HepG2 (cell line): ENCODE data around the gene CCT3. TPM values are rescaled to one million over a fixed set of nuclear protein-coding genes. Genes with fewer than 3 reads are reported as not detected.

ENCODE experiments used
- AHR ChIP-seq: IDR thresholded peaks from 2 replicates; pipeline ENCODE4 v1.6.1; 2018; ENCODE audit warnings: missing genetic modification reagents, missing compliant biosample characterization
- ATF6 ChIP-seq: sonication (generic); formaldehyde crosslinking; conservative IDR thresholded peaks from 2 replicates; pipeline ENCODE4 v1.4.0; 2020; ENCODE audit warnings: missing genetic modification reagents
- FUBP1 ChIP-seq: sonication (generic); formaldehyde crosslinking; IDR thresholded peaks from 2 replicates; pipeline ENCODE4 v1.5.1; 2020; ENCODE audit warnings: missing genetic modification reagents, mild to moderate bottlenecking, borderline replicate concordance
- GRHL1 ChIP-seq: sonication (generic); formaldehyde crosslinking; conservative IDR thresholded peaks from 2 replicates; pipeline ENCODE4 v1.8.0; 2022; ENCODE audit warnings: missing genetic modification reagents
- HDAC6 ChIP-seq: fragments of 200-600 bp; sonication (generic); IDR thresholded peaks from 2 replicates; pipeline ENCODE4 v1.7.0; 2017; ENCODE audit warnings: mild to moderate bottlenecking, antibody characterized with exemption, low read length, low read depth
- HIC2 ChIP-seq: sonication (generic); formaldehyde crosslinking; IDR thresholded peaks from 2 replicates; pipeline ENCODE4 v1.9.0; 2022; ENCODE audit warnings: low read depth, missing genetic modification reagents
- PRMT3 ChIP-seq: sonication (generic); formaldehyde crosslinking; IDR thresholded peaks from 2 replicates; pipeline ENCODE4 v1.8.1; 2022; ENCODE audit warnings: low read depth, mild to moderate bottlenecking, moderate library complexity, missing genetic modification reagents, borderline replicate concordance
- RFX5 ChIP-seq: IDR thresholded peaks from 2 replicates; pipeline ENCODE4 v1.6.1; 2011; ENCODE audit warnings: low read depth, low read length, improper control_type of control experiment
- SAP130 ChIP-seq: IDR thresholded peaks from 2 replicates; pipeline ENCODE4 v1.6.1; 2016; ENCODE audit warnings: low read depth
- SMAD9 ChIP-seq: sonication (generic); formaldehyde crosslinking; IDR thresholded peaks from 2 replicates; pipeline ENCODE4 v1.5.1; 2020; ENCODE audit warnings: mild to moderate bottlenecking, missing genetic modification reagents
- SMC3 ChIP-seq: IDR thresholded peaks from 2 replicates; pipeline ENCODE4 v1.6.1; 2011; ENCODE audit warnings: low read length, improper control_type of control experiment
- U2AF1 ChIP-seq: fragments of 200-400 bp; formaldehyde crosslinking; optimal IDR thresholded peaks from 2 replicates; pipeline ENCODE3; 2017; ENCODE audit warnings: mild to moderate bottlenecking, low read depth, low read length
- YEATS4 ChIP-seq: sonication (generic); formaldehyde crosslinking; IDR thresholded peaks from 2 replicates; pipeline ENCODE4 v1.4.0; 2020; ENCODE audit warnings: missing genetic modification reagents, borderline replicate concordance
- ZBTB37 ChIP-seq: sonication (generic); formaldehyde crosslinking; IDR thresholded peaks from 2 replicates; pipeline ENCODE4 v1.4.0; 2020; ENCODE audit warnings: mild to moderate bottlenecking, missing genetic modification reagents
- ZBTB7B ChIP-seq: sonication (generic); formaldehyde crosslinking; IDR thresholded peaks from 2 replicates; pipeline ENCODE4 v1.4.0; 2020; ENCODE audit warnings: missing genetic modification reagents
- ZHX1 ChIP-seq: sonication (generic); formaldehyde crosslinking; IDR thresholded peaks from 2 replicates; pipeline ENCODE4 v1.8.1; 2022; ENCODE audit warnings: low read depth, mild to moderate bottlenecking, missing genetic modification reagents
- ZNF431 ChIP-seq: sonication (generic); formaldehyde crosslinking; IDR thresholded peaks from 2 replicates; pipeline ENCODE4 v1.9.0; 2022; ENCODE audit warnings: missing genetic modification reagents, low read depth, mild to moderate bottlenecking, borderline replicate concordance
- ZNF790 ChIP-seq: sonication (generic); formaldehyde crosslinking; IDR thresholded peaks from 2 replicates; pipeline ENCODE4 v1.8.0; 2022; ENCODE audit warnings: missing genetic modification reagents, mild to moderate bottlenecking, borderline replicate concordance
- polyA plus RNA-seq, 8 experiments: library from polyadenylated mRNA; depleted of rRNA in 3 of 8; stranded (reverse) in 7 of 8; unstranded in 1 of 8; fragments of >200 nt; fragmentation: Illumina TruSeq in 4 of 8; extraction: Trizol in 4 of 8; gene quantifications; 2 replicates each; pipeline versions ENCODE4 v1.2.1 to v1.2.3, GENCODE V29; 2011 to 2016; ENCODE audit warnings: low read depth in 4 of 8, missing spikeins in 1 of 8, mixed read lengths in 1 of 8; ENCODE audit not compliant: insufficient read depth in 1 of 8
- total RNA-seq, 5 experiments: library from RNA; depleted of rRNA; stranded (reverse); fragments of >200 nt; fragmentation: Illumina TruSeq; extraction: Trizol; gene quantifications; 2 replicates each; pipeline ENCODE4 v1.2.3, GENCODE V29; 2016; ENCODE audit warnings: low read depth in 1 of 5

Gene CCT3
- total and polyA plus RNA-seq, 2 of the 13 experiments (the other 11 are each of a cell fraction or from before 2014, with no cell fraction given): 319 to 615 TPM

GRCh38 chr1:156368157-156368658, 30.1 kb upstream of the CCT3 start (continued):
- TF ChIP-seq HDAC6 (no peak), RFX5 (no peak), HIC2 (CRISPR knock-in tag) (no peak), AHR (CRISPR knock-in tag) (no peak), ZHX1 (no peak), ZBTB7B (CRISPR knock-in tag) (no peak), ZNF790 (CRISPR knock-in tag) (no peak), FUBP1 (CRISPR knock-in tag) (no peak), SMAD9 (no peak), ZBTB37 (no peak), ZNF431 (CRISPR knock-in tag) (no peak), GRHL1 (CRISPR knock-in tag) (no peak), PRMT3 (CRISPR knock-in tag) (no peak), U2AF1 (no peak), SAP130 (CRISPR knock-in tag) (peak; percentile 51; the same call in 1 of the 2 replicates), SMC3 (no peak), ATF6 (CRISPR knock-in tag) (no peak), YEATS4 (no peak)
